ENCODE data around the gene SPTSSB.

GRCh38 chr3:161356287-161356686, 15.0 kb downstream of the SPTSSB start:
- TF ChIP-seq POLR2A (IDR thresholded peaks at IDR 0.05) (no peak), CTCF (IDR thresholded peaks at IDR 0.05) (no peak)

All from esophagus squamous epithelium (tissue), 4 donors.